Cerebellar nuclear complex (tissue), 1 donor: ENCODE results near the gene MBD1.
"Not testable (repeated sequence)": the region's sequence is repeated elsewhere in the genome, so short reads cannot be mapped to it uniquely, and the experiment has no call there.

ENCODE experiments used
- DNase-seq, 2 experiments: peaks; one replicate each; lab custom pipeline; 2025; lab: John Stamatoyannopoulos, UW

MBD1 gene

DNA sequence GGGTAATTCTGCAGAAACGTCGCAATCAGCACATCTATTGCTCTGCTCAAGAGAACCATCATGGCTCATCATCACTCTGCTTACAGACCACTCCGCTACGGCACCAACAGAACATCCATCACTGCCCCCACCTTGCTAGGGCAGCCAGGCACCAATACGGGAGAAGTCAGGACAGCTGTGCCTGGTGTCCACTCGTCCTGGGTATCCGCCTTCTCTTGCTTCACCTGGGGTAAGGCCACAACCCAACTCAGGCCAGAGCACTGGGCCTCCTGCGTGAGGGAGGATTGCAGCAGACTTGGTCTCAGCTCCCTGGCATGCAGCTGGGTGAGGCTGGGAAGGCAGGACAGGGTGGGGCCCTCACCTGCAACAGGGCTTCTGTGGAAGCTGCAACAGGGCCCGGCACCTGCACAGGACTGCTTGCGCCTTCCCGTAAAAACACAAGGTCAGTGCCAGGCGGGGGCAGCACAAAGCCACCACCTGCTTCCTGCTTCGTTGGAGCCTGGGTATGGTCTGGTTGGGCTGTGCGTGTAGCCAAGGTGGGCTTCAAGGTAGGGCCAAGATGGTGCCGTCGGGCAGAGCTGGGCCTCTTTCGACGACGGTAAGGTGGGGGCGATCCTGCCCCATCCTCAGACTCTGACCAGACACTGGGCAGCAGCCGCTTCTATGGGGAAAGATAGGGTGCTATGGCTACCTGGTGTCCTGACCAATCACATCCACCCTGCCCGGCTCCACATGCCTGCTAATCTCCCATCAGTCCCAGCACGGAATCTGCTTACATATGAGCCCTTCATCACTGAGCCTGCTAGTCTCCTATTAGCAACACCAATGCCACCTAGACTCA lies 7.9 kb downstream of the MBD1 start:
- DNase-seq = no peak

DNA sequence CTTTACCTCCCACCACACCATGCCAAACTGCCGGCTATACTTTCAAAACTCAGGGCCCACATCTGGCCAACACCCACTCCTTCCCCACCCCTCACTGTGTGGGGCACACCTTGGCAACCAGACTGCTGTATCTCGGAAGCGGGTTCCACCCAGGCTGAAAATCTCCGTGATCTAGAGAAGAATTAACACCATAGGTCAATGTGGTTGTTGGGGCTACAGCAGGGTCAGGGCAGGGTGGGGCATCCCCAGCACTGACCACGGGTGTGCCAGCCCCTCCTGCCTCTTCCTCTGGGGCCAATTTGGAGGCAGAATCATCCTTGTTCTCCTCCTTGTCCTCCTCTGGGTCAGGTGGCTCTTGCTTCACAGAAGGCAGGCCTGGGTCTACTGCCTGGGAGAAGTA lies 8.8 kb downstream of the MBD1 start:
- DNase-seq = no peak

DNA sequence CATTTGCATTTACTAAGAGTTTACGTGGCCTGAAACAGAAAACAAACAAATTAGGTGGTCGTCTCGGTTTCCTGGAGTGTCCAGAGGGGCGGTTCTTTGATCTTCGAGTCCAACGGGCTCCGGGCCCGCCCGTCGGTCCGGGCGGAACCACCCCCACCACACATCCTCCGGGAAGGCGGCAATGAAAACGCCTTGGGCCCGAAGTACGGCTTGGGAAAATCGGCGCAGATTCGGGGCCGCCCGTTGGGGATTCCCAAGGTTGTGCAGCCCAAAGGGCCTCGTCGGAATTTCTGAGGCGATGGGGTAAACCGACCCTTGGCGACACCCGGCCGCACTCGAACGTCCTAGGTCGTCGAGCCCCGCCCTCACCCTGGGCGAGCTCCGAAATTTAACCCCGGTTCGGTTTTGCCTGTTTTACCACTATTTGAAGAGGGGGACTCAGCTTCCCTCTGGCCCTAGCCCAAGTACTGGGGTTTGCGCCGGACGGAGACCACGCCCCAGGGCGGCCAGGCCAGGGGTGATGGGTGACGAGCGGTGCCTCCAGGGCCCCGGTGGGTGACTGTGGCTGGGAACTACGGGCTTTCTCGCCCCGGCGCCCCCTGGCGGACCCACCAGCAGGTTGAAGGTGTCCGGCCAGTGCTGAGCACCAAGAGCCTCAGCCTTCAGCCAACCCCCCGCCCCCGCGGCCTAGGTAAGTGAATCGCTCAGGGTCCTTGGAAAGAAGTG lies 13.1 kb downstream of the MBD1 start:
- DNase-seq = no peak

DNA sequence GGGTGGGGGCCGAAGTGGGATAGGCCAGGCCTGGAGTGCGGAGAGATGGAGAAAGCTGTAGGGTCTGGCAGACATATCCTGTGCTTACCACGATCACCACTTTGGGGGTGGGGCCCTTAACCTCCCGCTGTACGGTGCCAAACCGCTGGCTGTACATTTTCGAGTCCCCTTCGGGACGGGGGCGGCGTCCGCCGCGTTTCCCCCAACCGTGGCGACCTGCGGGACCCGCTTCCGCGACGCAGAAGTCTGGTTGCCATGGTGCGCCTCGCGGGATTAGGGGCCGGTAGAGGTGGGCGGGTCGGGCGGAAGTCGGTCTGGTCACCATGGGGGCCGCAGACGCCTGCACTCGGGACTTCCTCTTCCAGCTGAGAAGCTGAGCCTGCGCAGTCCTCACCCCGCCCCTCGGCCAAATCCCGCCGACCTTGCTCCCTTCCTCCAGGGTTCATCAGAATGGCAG lies 15.0 kb downstream of the MBD1 start, which contains the start of gene CFAP53:
Gene CFAP53, minus strand, starts transcription at position 248 of the 457 bp plus-strand sequence. Its CDS starts 91 bp downstream, at position 157.
- DNase-seq = no peak

DNA sequence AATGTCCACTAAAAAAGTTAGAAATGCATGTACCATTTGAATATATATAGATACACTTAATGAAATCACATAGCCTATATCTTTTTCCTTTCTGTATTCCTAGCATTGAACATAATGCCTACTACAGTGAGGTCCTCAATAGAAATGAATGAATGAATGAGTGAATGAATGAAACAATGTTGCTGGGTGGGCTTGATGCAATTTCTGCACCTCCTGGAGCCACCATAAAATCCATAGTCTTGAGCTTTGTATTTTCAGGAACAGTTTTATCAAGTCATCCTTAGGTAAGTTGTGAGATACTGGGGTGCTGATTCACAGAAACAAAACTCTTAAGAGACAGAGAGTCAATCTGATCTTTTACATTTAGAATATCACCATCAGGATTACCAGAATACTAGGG lies 18.3 kb downstream of the MBD1 start:
- no peak for DNase-seq

DNA sequence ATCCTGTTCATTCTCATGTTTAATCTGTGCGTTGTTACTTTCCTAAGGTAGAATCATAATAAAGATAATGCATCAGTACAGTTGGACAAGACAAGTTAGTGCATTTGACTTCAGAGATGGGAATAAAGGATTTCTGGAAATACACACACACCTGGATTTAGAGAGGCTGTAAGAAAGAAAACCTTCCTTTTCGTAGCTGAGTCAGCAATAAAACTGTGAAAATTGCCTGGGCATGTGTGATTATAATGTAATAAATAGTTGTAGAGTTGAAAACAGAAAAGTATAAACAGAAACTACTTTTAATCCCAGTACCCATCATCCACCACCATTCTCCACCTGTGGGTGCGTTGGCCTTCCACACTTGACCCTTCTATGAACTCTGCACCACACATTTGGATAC lies 30.4 kb downstream of the MBD1 start:
- no peak for DNase-seq

DNA sequence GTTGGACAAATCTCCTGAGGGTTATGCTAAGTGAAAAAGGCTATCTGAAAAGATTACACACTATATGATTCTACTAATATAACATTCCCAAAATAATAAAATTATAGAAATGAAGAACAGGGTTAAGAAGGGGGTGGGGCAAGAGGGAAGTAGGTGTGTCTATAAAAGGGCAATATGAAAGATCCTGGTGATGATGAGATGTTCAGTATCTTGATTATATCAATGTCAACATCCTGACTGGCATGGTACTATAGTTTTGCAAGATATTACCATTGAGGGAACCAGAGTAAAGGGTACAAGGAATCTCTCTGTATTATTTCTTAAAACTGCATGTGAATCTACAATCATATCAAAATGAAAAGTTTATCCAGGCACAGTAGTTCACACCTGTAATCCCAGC lies 31.7 kb downstream of the MBD1 start:
- DNase-seq = no peak

DNA sequence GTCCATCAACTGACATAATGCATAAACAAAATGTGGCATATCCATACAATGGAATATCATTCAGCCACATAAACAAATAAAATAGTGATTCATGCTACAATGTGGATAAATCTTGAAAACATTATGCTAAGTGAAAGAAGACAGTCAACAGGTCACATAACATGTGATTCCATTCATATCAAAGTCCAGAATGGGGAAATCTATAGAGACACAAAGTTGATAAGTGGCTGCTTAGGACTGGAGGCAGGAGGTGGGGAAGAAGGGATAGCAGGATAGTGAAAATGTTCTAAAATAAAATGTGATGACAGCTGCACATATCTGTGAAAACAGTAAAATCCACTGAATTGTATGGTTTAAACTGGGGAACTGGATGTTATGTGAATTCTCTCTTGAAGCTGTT lies 33.8 kb downstream of the MBD1 start:
- no peak for DNase-seq

DNA sequence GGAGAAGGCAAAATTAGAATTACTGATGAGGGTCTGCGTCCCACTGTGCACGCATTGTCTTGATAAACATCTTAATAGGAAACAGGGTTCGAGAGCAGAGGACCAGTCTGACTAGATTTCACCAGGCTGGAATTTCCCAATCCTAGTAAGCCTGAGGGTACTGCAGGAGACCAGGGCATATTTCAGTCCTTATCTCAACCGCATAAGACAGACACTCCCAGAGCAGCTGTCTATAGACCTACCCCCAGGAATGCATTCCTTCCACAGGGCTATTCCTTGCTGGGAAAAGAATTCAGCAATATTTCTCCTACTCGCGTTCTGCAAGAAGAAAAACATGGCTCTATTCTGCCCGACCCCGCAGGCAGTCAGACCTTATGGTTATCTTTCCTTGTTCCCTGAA lies 39.6 kb downstream of the MBD1 start:
- DNase-seq = not testable (repeated sequence)

DNA sequence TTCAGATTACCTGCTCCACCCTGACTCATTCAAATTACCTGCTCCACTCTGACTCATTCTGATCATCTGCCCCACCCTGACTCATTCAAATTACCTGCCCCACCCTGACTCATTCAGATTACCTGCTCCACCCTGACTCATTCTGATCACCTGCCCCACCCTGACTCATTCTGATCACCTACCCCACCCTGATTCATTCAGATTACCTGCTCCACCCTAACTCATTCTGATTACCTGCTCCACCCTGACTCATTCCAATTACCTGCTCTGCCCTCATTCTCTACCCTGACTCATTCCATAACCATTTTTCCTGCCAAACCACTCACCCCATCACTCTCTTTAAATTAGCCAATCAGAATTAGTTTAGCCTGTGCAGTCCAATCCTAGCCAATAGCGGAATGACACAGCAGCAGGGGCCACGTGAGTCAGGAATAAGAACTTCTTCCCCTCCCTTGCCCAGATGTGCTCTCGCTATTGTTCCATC lies 41.2 kb downstream of the MBD1 start:
- DNase-seq = no peak

DNA sequence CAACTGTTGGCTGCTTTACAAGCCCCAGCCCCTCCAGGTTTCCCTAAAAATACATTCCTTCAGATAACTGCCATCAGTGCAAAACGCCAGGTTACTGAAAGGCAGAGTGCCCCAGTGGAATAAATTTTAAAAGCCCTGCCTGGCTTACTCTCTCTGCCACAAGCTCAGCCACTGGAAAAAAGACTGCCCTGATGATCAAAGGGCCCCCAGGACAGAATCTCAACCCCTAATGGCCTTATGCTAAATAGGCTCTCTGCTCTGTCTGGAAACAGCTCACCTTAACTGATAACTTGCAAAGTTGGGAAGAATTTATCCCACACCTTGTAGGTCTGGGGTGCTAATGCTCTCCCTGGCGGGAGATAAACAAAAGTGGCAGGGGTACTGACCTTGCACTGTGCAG lies 48.9 kb downstream of the MBD1 start:
- no peak for DNase-seq

DNA sequence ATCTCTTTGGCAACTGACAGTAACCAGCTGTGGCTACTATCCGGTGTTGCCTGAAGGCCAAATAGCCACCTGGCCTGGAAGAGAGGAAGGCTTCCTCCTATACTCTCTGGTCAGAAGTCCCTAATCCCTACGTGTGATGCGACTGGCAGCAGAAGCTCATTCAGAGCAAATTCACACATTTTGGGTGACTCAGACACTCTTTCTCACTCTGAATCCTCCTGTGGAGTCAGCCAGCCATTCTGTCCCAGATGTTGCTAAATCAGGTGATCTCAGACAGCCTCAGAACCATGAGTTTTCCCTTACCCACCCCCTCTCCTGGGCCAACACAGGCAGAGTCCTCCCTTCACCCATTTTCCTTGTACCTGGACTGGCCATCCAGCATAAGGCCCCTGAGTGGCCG lies 49.7 kb downstream of the MBD1 start:
- no peak for DNase-seq

DNA sequence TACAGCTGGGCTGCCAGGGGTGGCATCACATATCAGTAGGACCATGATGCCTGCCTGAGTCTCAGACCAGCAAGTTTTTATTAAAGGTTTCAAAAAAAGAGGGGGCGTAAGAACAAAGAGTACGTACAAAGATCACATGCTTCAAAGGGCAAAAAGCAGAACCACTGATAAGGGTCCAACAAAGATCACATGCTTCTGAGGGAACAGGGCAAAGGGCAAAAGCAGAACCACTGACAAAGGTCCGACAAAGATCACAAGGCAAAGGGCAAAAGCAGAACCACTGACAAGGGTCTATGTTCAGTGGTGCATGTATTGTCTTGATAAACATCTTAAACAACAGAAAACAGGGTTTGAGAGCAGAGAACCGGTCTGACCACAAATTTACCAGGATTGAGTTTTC lies 61.1 kb downstream of the MBD1 start:
- not testable (repeated sequence) for DNase-seq
